Measurements from ENCODE around the gene KRTAP13-3. TPM values are rescaled to one million over a fixed set of nuclear protein-coding genes. Genes with fewer than 3 reads are reported as not detected.

Gene KRTAP13-3
- total and polyA plus RNA-seq, 2 of the 8 experiments (the other 6 are each of a cell fraction or from before 2014, with no cell fraction given) = not detected

GRCh38 chr21:30463713-30464112 lies 38.0 kb upstream of the KRTAP13-3 start:
- H4K5ac ChIP-seq (ENCODE audit: insufficient read length, low read depth, low read length) = no peak overlapping the region
- H3K4me2 ChIP-seq (ENCODE audit: insufficient read depth in 1 of 2, low read depth in 2 of 2, low read length in 2 of 2) = no peak overlapping the region
- H2BK20ac ChIP-seq (ENCODE audit: low read length) = no peak overlapping the region
- TF ChIP-seq HDAC6 (IDR thresholded peaks at IDR 0.05; ENCODE audit: low read depth, low read length) (no peak), CTCF (IDR thresholded peaks at IDR 0.05; ENCODE audit: control extremely low read depth in 1 of 3, insufficient read depth in 1 of 3, low read depth in 1 of 3, low read length in 3 of 3) (peak in 2 of 3 experiments; percentile 65 to 74; a peak in 3 of 4 replicates), RAD21 (IDR thresholded peaks at IDR 0.05 in 1 of 2, conservative IDR thresholded peaks at IDR 0.05 in 1 of 2; ENCODE audit: low read depth in 2 of 2, low read length in 2 of 2) (peak; percentile 75 to 76), MAFK (IDR thresholded peaks at IDR 0.05; ENCODE audit: low read depth, low read length) (peak; percentile 88)
- H3K23ac ChIP-seq (ENCODE audit: insufficient read length) = no peak overlapping the region
- no peak overlapping the region for H3K27ac ChIP-seq (ENCODE audit: low read depth, low read length)
- no peak overlapping the region for H3K4me3 ChIP-seq (ENCODE audit: extremely low read depth in 1 of 4, insufficient read depth in 2 of 4, low read depth in 3 of 4, low read length in 4 of 4)
- no peak overlapping the region for H3K18ac ChIP-seq (ENCODE audit: extremely low read depth, low read length)
- no peak overlapping the region for H3K56ac ChIP-seq (replicated peaks; ENCODE audit: insufficient read length, low read depth, low read length)
- no peaks in the 10 kb centered on the region for H3K23me2 ChIP-seq (ENCODE audit: low read depth, low read length)
- ChIA-PET CTCF (ENCODE audit: partially characterized antibody) (interaction anchor here (0.5 to 2.1 kb wide), 32 partner anchors 9 to 813 kb away, joined by 3 to 21 read pairs (median 4); partner anchors contain the start of genes KRTAP21-3 and KRTAP27-1), POLR2A (ENCODE audit: partially characterized antibody) (no interaction called here)
- no peak overlapping the region for H2AK5ac ChIP-seq (ENCODE audit: low read depth, low read length)
- no peak for DNase-seq (ENCODE audit: low read depth in 1 of 2, low spot score in 2 of 2)
- H3K4ac ChIP-seq (replicated peaks; ENCODE audit: insufficient read length, low read depth, low read length) = no peak overlapping the region
- H3K9ac ChIP-seq (replicated peaks in 1 of 4; ENCODE audit: extremely low read depth in 1 of 4, low read depth in 3 of 4, low read length in 3 of 4) = no peak overlapping the region
- no peak overlapping the region for H2BK5ac ChIP-seq (ENCODE audit: low read depth, low read length)
- H4K8ac ChIP-seq (ENCODE audit: extremely low read depth, insufficient read depth, low read length) = no peak overlapping the region
- H2BK12ac ChIP-seq (ENCODE audit: low read depth, low read length) = no peak overlapping the region
- no peaks in the 10 kb centered on the region for H4K20me1 ChIP-seq (replicated peaks in 1 of 2; ENCODE audit: control insufficient read depth in 1 of 2, insufficient read depth in 2 of 2, low read length in 2 of 2)
- H4K91ac ChIP-seq (replicated peaks; ENCODE audit: insufficient read length, low read length) = no peak overlapping the region
- H3K79me1 ChIP-seq (ENCODE audit: low read depth, low read length) = no peaks in the 10 kb centered on the region
- 43% methylated on average over 3 of the region's 3 CpGs; no CpG with 5 or more reads in 1 of the 2 experiments for WGBS, 2 experiments (ENCODE audit: extremely low coverage in 1 of 2, insufficient coverage in 1 of 2, insufficient read length in 1 of 2, insufficient replicate concordance in 2 of 2, low coverage in 1 of 2, low lambda C conversion rate in 2 of 2, missing lambda C conversion rate in 1 of 2)
- H3K36me3 ChIP-seq (ENCODE audit: control insufficient read depth in 2 of 4, insufficient read depth in 4 of 4, low read length in 3 of 4) = no peaks in the 10 kb centered on the region
- no peaks in the 10 kb centered on the region for H3K4me1 ChIP-seq (replicated peaks in 1 of 4; ENCODE audit: control insufficient read depth in 3 of 4, insufficient read depth in 4 of 4, low read length in 3 of 4)
- H2AFZ ChIP-seq (ENCODE audit: low read length) = 0 out of 2 replicates have a peak overlapping the region, but pooled peaks have one; percentile 81
- H3K14ac ChIP-seq (ENCODE audit: insufficient read length) = no peak overlapping the region
- H2BK15ac ChIP-seq (ENCODE audit: low read length) = no peak overlapping the region
- H3K9me3 ChIP-seq (ENCODE audit: insufficient read depth in 2 of 2, low read depth in 1 of 2, low read length in 1 of 2) = no peaks in the 10 kb centered on the region
- peak; percentile 69 for FAIRE-seq
- no peaks in the 10 kb centered on the region for H3K27me3 ChIP-seq (replicated peaks in 1 of 4; ENCODE audit: control insufficient read depth in 3 of 4, extremely low read depth in 1 of 4, insufficient read depth in 3 of 4, low read length in 3 of 4)
- H3K79me2 ChIP-seq (ENCODE audit: control insufficient read depth in 1 of 2, insufficient read depth in 2 of 2, low read length in 2 of 2) = no peaks in the 10 kb centered on the region
- no peak overlapping the region for H2BK120ac ChIP-seq (replicated peaks; ENCODE audit: low read depth, low read length)
